Esophagus muscularis mucosa (tissue), 4 donors: ENCODE measurements around the gene TMEM125. TPM values are rescaled to one million over a fixed set of nuclear protein-coding genes. Genes with fewer than 3 reads are reported as not detected.
A peak's percentile ranks its signal among the peaks of the same experiment; 100 is the strongest.

Experiments
- DNase-seq: peaks from one replicate; pipeline ENCODE4 v3.0.0-alpha.2; 2017; ENCODE audit errors: extremely low spot score
- H3K27ac ChIP-seq, 4 donors: fragments of 200-600 bp; sonication (generic); replicated peaks in 1 of 4; 1 replicate in 3 of 4; 2 replicates in 1 of 4; pipeline ENCODE4 v1.5.1; 2016 to 2019; ENCODE audit warnings: mild to moderate bottlenecking in 1 of 4
- H3K27me3 ChIP-seq, 4 donors: fragments of 200-600 bp; sonication (generic); one replicate each; pipeline versions ENCODE4 v1.5.1 to v1.6.0; 2016 to 2019
- H3K36me3 ChIP-seq, 4 donors: fragments of 200-600 bp; sonication (generic); one replicate each; pipeline ENCODE4 v1.5.1; 2016 to 2019
- H3K4me1 ChIP-seq, 4 donors: fragments of 200-600 bp; sonication (generic); one replicate each; pipeline ENCODE4 v1.5.1; 2016 to 2019
- H3K4me3 ChIP-seq, 4 donors: fragments of 200-600 bp; sonication (generic); 1 replicate in 2 of 4; 2 replicates in 2 of 4; pipeline ENCODE4 v1.5.1; 2016 to 2019; ENCODE audit warnings: mild to moderate bottlenecking in 4 of 4, moderate library complexity in 1 of 4
- H3K9me3 ChIP-seq, 4 donors: fragments of 200-600 bp; sonication (generic); 1 replicate in 3 of 4; 2 replicates in 1 of 4; pipeline ENCODE4 v1.5.1; 2016 to 2019
- EP300 ChIP-seq: sonication (generic); formaldehyde crosslinking; IDR thresholded peaks from one replicate; pipeline ENCODE4 v1.6.1; 2017; ENCODE audit warnings: antibody characterized with exemption
- POLR2A ChIP-seq: fragments of 450-650 bp; IDR thresholded peaks from one replicate; pipeline ENCODE4 v1.6.1; 2017; ENCODE audit warnings: antibody characterized with exemption, moderate library complexity, mild to moderate bottlenecking, low read depth
- POLR2AphosphoS5 ChIP-seq, 2 donors: sonication (generic); formaldehyde crosslinking; IDR thresholded peaks; one replicate each; pipeline ENCODE4 v1.6.1; 2017; ENCODE audit warnings: antibody characterized with exemption in 2 of 2
- WGBS: methylation state at CpG from one replicate; pipeline ENCODE4 v1.1.5; 2018; 5-methylcytosine and 5-hydroxymethylcytosine counted together
- intact Hi-C: fragments of 100-400 bp; cut with DNase I; formaldehyde crosslinking; loops from one replicate; pipeline ENCODE4 v1.15.1; 2023
- total RNA-seq, 4 donors: library from RNA; depleted of rRNA; stranded (reverse); fragments of >200 nt; gene quantifications; one replicate each; pipeline versions ENCODE4 v1.1.0 to v1.2.1, GENCODE V29; 2016
- TF ChIP-seq, protein P1 (sequence below), 3 experiments: fragments of 200-600 bp in 2 of 3; fragments of 450-650 bp in 1 of 3; sonication (generic) in 2 of 3; IDR thresholded peaks; one replicate each; pipeline ENCODE4 v1.5.1; 2017 to 2019; ENCODE audit warnings: antibody characterized with exemption in 3 of 3, mild to moderate bottlenecking in 2 of 3, moderate library complexity in 1 of 3

The TMEM125 gene
- total RNA-seq, 4 donors from 2014 or later: 0.26 to 0.40 TPM; not detected in 2

DNA sequence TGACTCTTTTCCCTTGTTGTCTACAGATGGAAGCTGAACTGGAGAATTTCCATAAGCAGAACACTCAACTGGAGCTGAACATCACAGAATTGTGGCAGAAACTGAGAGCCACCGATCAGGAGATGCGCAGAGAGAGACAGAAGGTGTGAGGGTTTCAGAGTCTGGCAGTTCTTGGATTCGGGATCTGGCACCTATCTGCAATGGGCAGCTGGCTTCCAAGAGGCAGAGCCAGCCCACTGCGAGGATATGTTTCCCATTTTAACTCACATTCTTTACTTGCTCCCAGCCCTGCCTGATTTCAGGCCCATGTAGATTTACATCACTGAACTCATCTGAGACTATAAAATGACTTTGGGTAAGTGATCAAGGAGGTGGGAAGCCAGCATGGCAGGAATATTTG, 37.3 kb upstream of the TMEM125 start:
- whole genome bisulfite sequencing: 91% methylated on average over 4 of the region's 4 CpGs
- Histone ChIP-seq H3K27ac (no peak overlapping the region), H3K27me3 (no peaks in the 10 kb centered on the region), H3K4me1 (peaks cover 1 to 22% (median 11%) of the 10 kb centered on the region in 4 donors), H3K36me3 (no peaks in the 10 kb centered on the region), H3K9me3 (no peaks in the 10 kb centered on the region), H3K4me3 (no peak overlapping the region)
- no peak for TF ChIP-seq EP300
- TF ChIP-seq POLR2A: no peak
- TF ChIP-seq POLR2AphosphoS5 (IDR thresholded peaks at IDR 0.05): no peak
- TF ChIP-seq, protein P1, sequence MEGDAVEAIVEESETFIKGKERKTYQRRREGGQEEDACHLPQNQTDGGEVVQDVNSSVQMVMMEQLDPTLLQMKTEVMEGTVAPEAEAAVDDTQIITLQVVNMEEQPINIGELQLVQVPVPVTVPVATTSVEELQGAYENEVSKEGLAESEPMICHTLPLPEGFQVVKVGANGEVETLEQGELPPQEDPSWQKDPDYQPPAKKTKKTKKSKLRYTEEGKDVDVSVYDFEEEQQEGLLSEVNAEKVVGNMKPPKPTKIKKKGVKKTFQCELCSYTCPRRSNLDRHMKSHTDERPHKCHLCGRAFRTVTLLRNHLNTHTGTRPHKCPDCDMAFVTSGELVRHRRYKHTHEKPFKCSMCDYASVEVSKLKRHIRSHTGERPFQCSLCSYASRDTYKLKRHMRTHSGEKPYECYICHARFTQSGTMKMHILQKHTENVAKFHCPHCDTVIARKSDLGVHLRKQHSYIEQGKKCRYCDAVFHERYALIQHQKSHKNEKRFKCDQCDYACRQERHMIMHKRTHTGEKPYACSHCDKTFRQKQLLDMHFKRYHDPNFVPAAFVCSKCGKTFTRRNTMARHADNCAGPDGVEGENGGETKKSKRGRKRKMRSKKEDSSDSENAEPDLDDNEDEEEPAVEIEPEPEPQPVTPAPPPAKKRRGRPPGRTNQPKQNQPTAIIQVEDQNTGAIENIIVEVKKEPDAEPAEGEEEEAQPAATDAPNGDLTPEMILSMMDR (IDR thresholded peaks at IDR 0.05): no peak
- intact Hi-C loops: loop anchor here (10.0 kb wide), 1 partner anchor 112 kb away; no protein-coding TSS in a partner anchor
- DNase-seq: peak; percentile 57

DNA sequence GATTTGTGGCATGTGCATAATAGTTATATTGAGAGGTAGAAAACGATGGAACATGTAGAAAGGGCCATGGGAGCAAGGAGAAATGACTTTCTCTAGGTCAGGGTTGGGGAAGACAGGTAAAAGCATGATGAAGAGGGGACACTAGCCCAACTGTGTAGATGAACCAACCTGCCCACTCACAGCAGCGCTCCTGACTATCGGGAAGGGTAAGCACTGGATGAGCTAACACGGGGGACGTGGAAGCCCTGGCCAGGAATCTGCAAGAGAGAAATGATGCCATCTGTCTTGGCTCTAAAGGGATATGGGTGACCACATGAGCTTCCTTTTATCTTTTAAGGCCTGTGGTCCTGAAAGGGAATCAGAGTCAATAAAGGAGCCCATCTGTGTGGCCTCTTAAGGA, 36.2 kb upstream of the TMEM125 start:
- DNase-seq: no peak
- intact Hi-C loops: loop anchor here (10.0 kb wide), 1 partner anchor 111 kb away; no protein-coding TSS in a partner anchor

GRCh38 chr1:43234267-43234666, 35.5 kb upstream of the TMEM125 start:
- TF ChIP-seq POLR2A (no peak), EP300 (no peak), POLR2AphosphoS5 (IDR thresholded peaks at IDR 0.05) (no peak)
- TF ChIP-seq, protein P1 (IDR thresholded peaks at IDR 0.05): no peak
- 88% methylated on average over 6 of the region's 17 CpGs for WGBS
- Histone ChIP-seq H3K27ac (no peak overlapping the region), H3K27me3 (no peaks in the 10 kb centered on the region), H3K4me1 (peaks cover 11 to 31% (median 23%) of the 10 kb centered on the region in 4 donors), H3K4me3 (no peak overlapping the region), H3K36me3 (no peaks in the 10 kb centered on the region), H3K9me3 (no peaks in the 10 kb centered on the region)
- intact Hi-C loops: loop anchor here (10.0 kb wide), 1 partner anchor 111 kb away; no protein-coding TSS in a partner anchor
- DNase-seq: no peak

More for the DNA sequence above, 36.2 kb upstream of the TMEM125 start:
- TF ChIP-seq POLR2AphosphoS5 (IDR thresholded peaks at IDR 0.05) (no peak), EP300 (no peak), POLR2A (no peak)
- TF ChIP-seq, protein P1 (IDR thresholded peaks at IDR 0.05): no peak
- WGBS: 90% methylated on average over 5 of the region's 5 CpGs
- H3K4me3 ChIP-seq: no peak overlapping the region
- peaks cover 10 to 28% (median 19%) of the 10 kb centered on the region in 4 donors for H3K4me1 ChIP-seq
- H3K27ac ChIP-seq: no peak overlapping the region
- no peaks in the 10 kb centered on the region for H3K9me3 ChIP-seq
- no peaks in the 10 kb centered on the region for H3K36me3 ChIP-seq
- no peaks in the 10 kb centered on the region for H3K27me3 ChIP-seq

DNA sequence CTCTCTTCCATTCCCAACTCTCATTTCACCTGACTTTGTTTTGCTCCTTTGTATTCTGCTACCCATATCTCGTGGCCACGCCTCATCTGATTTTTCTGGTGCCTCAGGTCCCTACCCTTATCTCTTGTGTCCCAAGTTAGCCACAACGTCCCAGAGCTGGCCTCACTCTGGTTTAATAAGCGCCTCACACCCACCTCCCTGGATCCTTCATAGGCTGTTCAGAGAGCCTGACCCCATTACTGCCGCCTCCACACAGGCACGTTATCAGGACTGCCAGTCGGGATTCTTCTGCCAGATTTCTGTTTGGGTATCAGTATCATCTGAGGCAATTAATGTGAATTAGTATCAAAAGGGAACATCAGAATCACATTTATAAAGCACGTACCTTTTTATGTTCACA, 34.7 kb upstream of the TMEM125 start:
- DNase-seq: no peak
- intact Hi-C loops: loop anchor here (10.0 kb wide), 1 partner anchor 110 kb away; no protein-coding TSS in a partner anchor
- Histone ChIP-seq H3K36me3 (no peaks in the 10 kb centered on the region), H3K4me3 (no peak overlapping the region), H3K9me3 (no peaks in the 10 kb centered on the region), H3K27me3 (no peaks in the 10 kb centered on the region), H3K4me1 (peaks cover 11 to 26% (median 23%) of the 10 kb centered on the region in 4 donors), H3K27ac (no peak overlapping the region)
- WGBS: 83% methylated on average over 8 of the region's 8 CpGs
- TF ChIP-seq, protein P1 (IDR thresholded peaks at IDR 0.05): no peak
- TF ChIP-seq POLR2A (no peak), EP300 (no peak), POLR2AphosphoS5 (IDR thresholded peaks at IDR 0.05) (no peak)
